Liver (tissue), 3 donors: Measurements from ENCODE around the gene AP5Z1.

Experiments used
- CTCF ChIP-seq: fragments of 150-350 bp; IDR thresholded peaks from 2 replicates; pipeline ENCODE4 v1.5.1; 2017; ENCODE audit warnings: improper control_type of control experiment, low read depth, low read length; ENCODE audit not compliant: missing input control
- RAD21 ChIP-seq, 2 donors: IDR thresholded peaks; 2 replicates each; pipeline ENCODE4 v1.6.1; 2016; ENCODE audit warnings: antibody characterized with exemption in 2 of 2, mild to moderate bottlenecking in 2 of 2
- donor health status: healthy.
- donor health status: healthy.

GRCh38 chr7:4742051-4742573, 33.3 kb upstream of the AP5Z1 start:
- no peak for TF ChIP-seq RAD21 (IDR thresholded peaks at IDR 0.05)
- no peak for TF ChIP-seq CTCF
